Fibroblast of skin of left quadriceps (primary cell): ENCODE measurements around the gene ARHGEF28.
A peak's percentile ranks its signal among the peaks of the same experiment; 100 is the strongest.

ENCODE experiments used
- DNase-seq, 2 experiments: peaks; one replicate each; pipeline ENCODE4 v3.0.0-alpha.2; 2013; ENCODE audit warnings: low read depth in 2 of 2

ARHGEF28 gene

GRCh38 chr5:73938280-73938937 is 312.4 kb downstream of the ARHGEF28 start:
- DNase-seq, result peak; percentile 93

GRCh38 chr5:73938938-73939320 is 312.9 kb downstream of the ARHGEF28 start:
- DNase-seq, result no peak

- DNase-seq, result no peak
Measured at GRCh38 chr5:73939557-73939956, 313.6 kb downstream of the ARHGEF28 start.

GRCh38 chr5:73940026-73940425 is 314.0 kb downstream of the ARHGEF28 start:
- DNase-seq, result no peak

GRCh38 chr5:73940801-73941200 is 314.8 kb downstream of the ARHGEF28 start:
- no peak for DNase-seq

GRCh38 chr5:73942783-73943182 is 316.8 kb downstream of the ARHGEF28 start:
- no peak for DNase-seq

- DNase-seq, result no peak
Measured at GRCh38 chr5:73943397-73943796, 317.4 kb downstream of the ARHGEF28 start.

- no peak for DNase-seq
Measured at GRCh38 chr5:73944581-73944980, 318.6 kb downstream of the ARHGEF28 start.

- DNase-seq, result no peak
Measured at GRCh38 chr5:73945505-73945904, 319.5 kb downstream of the ARHGEF28 start.

GRCh38 chr5:73946278-73946677 is 320.3 kb downstream of the ARHGEF28 start:
- DNase-seq, result no peak

- no peak for DNase-seq
Measured at GRCh38 chr5:73946919-73947602, 321.1 kb downstream of the ARHGEF28 start.

GRCh38 chr5:73947906-73948640 is 322.1 kb downstream of the ARHGEF28 start:
- DNase-seq, result peak; percentile 80 to 83

GRCh38 chr5:73948720-73949119 is 322.7 kb downstream of the ARHGEF28 start:
- no peak for DNase-seq

GRCh38 chr5:73950441-73950873 is 324.5 kb downstream of the ARHGEF28 start:
- DNase-seq, result no peak

GRCh38 chr5:73950912-73951430 is 325.0 kb downstream of the ARHGEF28 start:
- no peak for DNase-seq

- DNase-seq, result no peak
Measured at GRCh38 chr5:73952872-73953271, 326.9 kb downstream of the ARHGEF28 start.

- no peak for DNase-seq
Measured at GRCh38 chr5:73954381-73954780, 328.4 kb downstream of the ARHGEF28 start.

GRCh38 chr5:73955271-73955846 is 329.4 kb downstream of the ARHGEF28 start:
- no peak for DNase-seq

GRCh38 chr5:73957397-73958001 is 331.5 kb downstream of the ARHGEF28 start:
- DNase-seq, result no peak

GRCh38 chr5:73958037-73958436 is 332.0 kb downstream of the ARHGEF28 start:
- DNase-seq, result no peak

GRCh38 chr5:73960023-73960422 is 334.0 kb downstream of the ARHGEF28 start:
- DNase-seq, result no peak

- DNase-seq, result no peak
Measured at GRCh38 chr5:73960426-73960825, 334.4 kb downstream of the ARHGEF28 start.
